GF-D8 (cell line): Measurements from ENCODE around the gene CITED2.
A peak's percentile ranks its signal among the peaks of the same experiment; 100 is the strongest.

ENCODE experiments used
- DNase-seq: peaks from one replicate; lab custom pipeline; 2025; lab: John Stamatoyannopoulos, UW

CITED2 gene

GRCh38 chr6:139381216-139381865, 6.9 kb upstream of the CITED2 start:
- no peak for DNase-seq

- peak; percentile 88 for DNase-seq
Observed at GRCh38 chr6:139380611-139381010, 6.2 kb upstream of the CITED2 start.

GRCh38 chr6:139380168-139380567, 5.7 kb upstream of the CITED2 start:
- no peak for DNase-seq

GRCh38 chr6:139378882-139379341, 4.5 kb upstream of the CITED2 start:
- DNase-seq = no peak

- no peak for DNase-seq
Observed at GRCh38 chr6:139378226-139378625, 3.8 kb upstream of the CITED2 start.

- no peak for DNase-seq
Observed at GRCh38 chr6:139376604-139377218, 2.3 kb upstream of the CITED2 start.

GRCh38 chr6:139376017-139376330, 1.5 kb upstream of the CITED2 start:
- DNase-seq = peak; percentile 63

GRCh38 chr6:139375226-139376016, 973 bp upstream of the CITED2 start:
- peak; percentile 94 for DNase-seq

GRCh38 chr6:139373928-139374356, 506 bp downstream of the CITED2 start:
- DNase-seq = peak; percentile 50

GRCh38 chr6:139373154-139373927, 1.1 kb downstream of the CITED2 start:
- DNase-seq = no peak

- DNase-seq = no peak
Observed at GRCh38 chr6:139372326-139373153, 1.9 kb downstream of the CITED2 start.

- no peak for DNase-seq
Observed at GRCh38 chr6:139371421-139372203, 2.8 kb downstream of the CITED2 start.

- DNase-seq = no peak
Observed at GRCh38 chr6:139370999-139371345, 3.5 kb downstream of the CITED2 start.

- no peak for DNase-seq
Observed at GRCh38 chr6:139370283-139370998, 4.0 kb downstream of the CITED2 start.

- peak; percentile 83 for DNase-seq
Observed at GRCh38 chr6:139369568-139370282, 4.7 kb downstream of the CITED2 start.

- DNase-seq = no peak
Observed at GRCh38 chr6:139369068-139369467, 5.4 kb downstream of the CITED2 start.

GRCh38 chr6:139368661-139369060, 5.8 kb downstream of the CITED2 start:
- no peak for DNase-seq

GRCh38 chr6:139367810-139368351, 6.6 kb downstream of the CITED2 start:
- peak; percentile 52 for DNase-seq

GRCh38 chr6:139364982-139365379, 9.5 kb downstream of the CITED2 start:
- no peak for DNase-seq
